GM19240 (cell line): Measurements from ENCODE around the gene ACO2.

Experiments used
- DNase-seq: peaks from one replicate; pipeline ENCODE4 v3.0.0; 2011; ENCODE audit warnings: low spot score; ENCODE audit not compliant: insufficient read length

The ACO2 gene

GRCh38 chr22:41488596-41489385 is 19.9 kb downstream of the ACO2 start:
- DNase-seq = no peak

GRCh38 chr22:41491374-41492100 is 22.6 kb downstream of the ACO2 start:
- DNase-seq = no peak

GRCh38 chr22:41498303-41498835 is 29.5 kb downstream of the ACO2 start:
- DNase-seq = no peak

- no peak for DNase-seq
These were observed 30.8 kb downstream of the ACO2 start for GRCh38 chr22:41499624-41500280.

- DNase-seq = no peak
These were observed 31.4 kb downstream of the ACO2 start for GRCh38 chr22:41500303-41500702.

- DNase-seq = peak; percentile 37
These were observed 32.3 kb downstream of the ACO2 start for GRCh38 chr22:41501209-41501608.

GRCh38 chr22:41504397-41504796 is 35.5 kb downstream of the ACO2 start:
- no peak for DNase-seq

- no peak for DNase-seq
These were observed 35.9 kb downstream of the ACO2 start for GRCh38 chr22:41504816-41505215.

- no peak for DNase-seq
These were observed 36.7 kb downstream of the ACO2 start for GRCh38 chr22:41505511-41506220.

GRCh38 chr22:41507330-41508063 is 38.6 kb downstream of the ACO2 start:
- no peak for DNase-seq

- DNase-seq = no peak
These were observed 39.9 kb downstream of the ACO2 start for GRCh38 chr22:41508770-41509170.

GRCh38 chr22:41511521-41511968 is 42.6 kb downstream of the ACO2 start:
- DNase-seq = no peak

GRCh38 chr22:41512421-41513194 is 43.7 kb downstream of the ACO2 start:
- DNase-seq = no peak

GRCh38 chr22:41513391-41513790 is 44.5 kb downstream of the ACO2 start:
- no peak for DNase-seq

- no peak for DNase-seq
These were observed 47.5 kb downstream of the ACO2 start for GRCh38 chr22:41516462-41516861.

- no peak for DNase-seq
These were observed 48.5 kb downstream of the ACO2 start for GRCh38 chr22:41517172-41518047.

- DNase-seq = no peak
These were observed 49.1 kb downstream of the ACO2 start for GRCh38 chr22:41518048-41518347.

- DNase-seq = no peak
These were observed 52.2 kb downstream of the ACO2 start for GRCh38 chr22:41521126-41521525.

- no peak for DNase-seq
These were observed 53.9 kb downstream of the ACO2 start for GRCh38 chr22:41522813-41523212.
